Measurements from ENCODE around the gene YLPM1.

DNA sequence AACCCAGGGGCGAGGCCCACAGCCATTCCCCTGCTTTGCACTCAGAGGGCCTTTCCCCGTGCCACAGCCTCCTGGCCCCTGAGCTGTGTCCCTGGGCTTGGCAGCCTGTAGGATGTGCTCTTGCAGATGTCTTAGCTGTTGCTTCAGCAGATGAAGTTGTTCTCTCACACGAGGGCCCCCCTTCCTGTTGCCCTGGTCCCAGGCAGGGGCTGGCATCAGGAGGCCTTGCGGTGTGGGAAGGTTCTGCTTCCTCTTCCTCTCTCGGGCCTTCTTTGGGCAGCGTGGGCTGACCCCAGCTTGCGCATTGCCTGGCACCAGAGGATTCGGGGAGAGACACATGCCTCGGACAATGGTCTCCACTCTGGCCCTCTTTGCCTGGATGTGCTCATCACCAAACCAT lies 100.2 kb downstream of the YLPM1 start:
- TF ChIP-seq, protein P1, sequence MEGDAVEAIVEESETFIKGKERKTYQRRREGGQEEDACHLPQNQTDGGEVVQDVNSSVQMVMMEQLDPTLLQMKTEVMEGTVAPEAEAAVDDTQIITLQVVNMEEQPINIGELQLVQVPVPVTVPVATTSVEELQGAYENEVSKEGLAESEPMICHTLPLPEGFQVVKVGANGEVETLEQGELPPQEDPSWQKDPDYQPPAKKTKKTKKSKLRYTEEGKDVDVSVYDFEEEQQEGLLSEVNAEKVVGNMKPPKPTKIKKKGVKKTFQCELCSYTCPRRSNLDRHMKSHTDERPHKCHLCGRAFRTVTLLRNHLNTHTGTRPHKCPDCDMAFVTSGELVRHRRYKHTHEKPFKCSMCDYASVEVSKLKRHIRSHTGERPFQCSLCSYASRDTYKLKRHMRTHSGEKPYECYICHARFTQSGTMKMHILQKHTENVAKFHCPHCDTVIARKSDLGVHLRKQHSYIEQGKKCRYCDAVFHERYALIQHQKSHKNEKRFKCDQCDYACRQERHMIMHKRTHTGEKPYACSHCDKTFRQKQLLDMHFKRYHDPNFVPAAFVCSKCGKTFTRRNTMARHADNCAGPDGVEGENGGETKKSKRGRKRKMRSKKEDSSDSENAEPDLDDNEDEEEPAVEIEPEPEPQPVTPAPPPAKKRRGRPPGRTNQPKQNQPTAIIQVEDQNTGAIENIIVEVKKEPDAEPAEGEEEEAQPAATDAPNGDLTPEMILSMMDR (IDR thresholded peaks at IDR 0.05): no peak
- no peak for TF ChIP-seq ZFX (IDR thresholded peaks at IDR 0.05; ENCODE audit: borderline replicate concordance)

Data from 22Rv1 (cell line).